GM18909 (cell line): ENCODE results near the gene MGARP.
A peak's percentile ranks its signal among the peaks of the same experiment; 100 is the strongest.
"Not testable (repeated sequence)": the region's sequence is repeated elsewhere in the genome, so short reads cannot be mapped to it uniquely, and the experiment has no call there.

Experiments used
- ATAC-seq: cut with Tn5 transposase; IDR thresholded peaks from one replicate; pipeline ENCODE4 v1.9.1; 2021; ENCODE audit warnings: mild to moderate bottlenecking; ENCODE audit not compliant: unreplicated experiment, poor library complexity

The MGARP gene

GRCh38 chr4:139279760-139280620, at the start of gene MGARP:
Gene MGARP (minus strand): TSS chr4:139280225. CDS start chr4:139280158, 67 bp downstream.
- peak; percentile 54 for ATAC-seq

DNA sequence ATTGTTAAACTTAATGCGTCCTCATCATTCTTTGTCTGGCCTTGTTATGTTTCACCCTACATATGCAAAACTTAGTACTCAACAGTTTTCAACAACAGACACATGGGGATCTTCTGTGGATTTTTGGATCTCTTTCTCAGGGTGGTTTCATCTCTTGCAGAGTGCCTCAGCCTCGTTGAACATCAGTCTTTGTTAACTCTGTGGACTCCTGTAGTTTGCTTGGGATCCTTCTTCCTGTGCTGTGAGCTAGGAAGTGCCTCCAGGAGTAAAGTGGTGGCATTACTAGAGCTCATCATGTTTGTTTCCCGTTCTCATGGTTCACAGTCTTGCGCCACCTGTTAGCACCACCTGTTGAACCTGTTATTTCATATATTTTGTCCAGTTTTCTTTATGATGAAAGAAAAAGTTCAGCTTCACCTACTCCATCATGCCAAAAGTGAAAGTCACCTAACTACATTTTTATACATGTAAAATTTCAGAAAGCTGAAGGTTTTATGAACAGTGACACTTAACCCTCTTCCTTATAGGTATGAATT, 49.7 kb upstream of the MGARP start:
- ATAC-seq: no peak

GRCh38 chr4:139324620-139325019, 44.6 kb upstream of the MGARP start:
- no peak for ATAC-seq

- ATAC-seq: not testable (repeated sequence)
Observed at GRCh38 chr4:139322541-139322940, 42.5 kb upstream of the MGARP start.

DNA sequence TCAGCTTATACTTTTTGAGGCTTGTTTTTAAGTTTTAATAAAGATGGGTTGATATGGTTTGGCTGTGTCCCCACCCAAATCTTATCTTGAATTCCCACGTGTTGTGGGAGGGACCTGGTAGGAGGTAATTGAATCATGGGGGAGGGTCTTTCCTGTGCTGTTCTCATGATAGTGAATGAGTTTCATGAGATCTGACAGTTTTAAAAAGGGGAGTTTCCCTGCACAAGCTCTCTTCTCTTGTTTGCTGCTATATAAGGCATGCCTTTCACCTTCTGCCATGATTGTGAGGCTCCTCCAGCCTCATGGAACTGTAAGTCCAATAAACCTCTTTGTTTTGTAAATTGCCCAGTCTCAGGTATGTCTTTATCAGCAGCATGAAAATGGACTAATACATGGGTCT, 42.0 kb upstream of the MGARP start:
- not testable (repeated sequence) for ATAC-seq

DNA sequence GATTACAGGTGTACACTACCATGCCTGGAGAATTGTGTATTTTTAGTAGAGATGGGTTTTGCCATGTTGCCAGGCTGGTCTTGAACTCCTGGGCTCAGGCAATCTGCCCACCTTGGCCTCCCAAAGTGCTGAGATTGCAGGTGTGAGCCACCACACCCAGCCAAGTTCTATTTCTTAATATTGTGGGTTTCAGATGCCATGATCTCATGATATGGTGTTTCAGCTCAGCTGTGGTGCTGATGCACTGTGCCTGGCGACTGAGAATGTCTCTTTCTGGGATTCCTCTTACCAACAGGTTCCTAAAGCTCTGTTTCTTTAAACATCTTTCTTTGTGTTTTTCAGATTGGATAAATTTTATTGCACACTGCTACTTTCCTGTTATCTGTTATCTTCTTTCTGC, 39.5 kb upstream of the MGARP start:
- ATAC-seq: no peak

- no peak for ATAC-seq
Observed at GRCh38 chr4:139317635-139318034, 37.6 kb upstream of the MGARP start.

DNA sequence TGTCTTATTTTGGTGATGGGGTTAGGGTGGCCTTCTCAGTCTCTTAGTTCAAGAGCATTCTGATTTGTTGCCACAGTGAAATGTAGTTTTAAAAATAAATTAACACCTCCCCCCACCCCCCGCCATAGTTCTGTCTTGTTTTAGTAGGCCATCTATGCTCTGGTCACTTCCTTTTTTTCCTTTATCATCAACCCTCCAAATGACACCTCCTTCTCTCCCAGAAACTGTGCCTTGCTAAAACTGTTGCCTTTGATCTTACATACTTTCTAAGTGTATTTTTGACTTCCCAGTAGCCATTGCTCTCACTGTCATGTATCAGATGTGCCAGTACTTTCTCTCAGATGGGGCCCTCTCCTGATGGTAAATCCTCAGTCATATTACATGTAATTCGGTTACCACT, 36.7 kb upstream of the MGARP start:
- ATAC-seq: no peak

- ATAC-seq: peak; percentile 77
Observed at GRCh38 chr4:139315221-139315675, 35.2 kb upstream of the MGARP start.

- no peak for ATAC-seq
Observed at GRCh38 chr4:139314047-139314800, 34.2 kb upstream of the MGARP start.

GRCh38 chr4:139313414-139313813, 33.4 kb upstream of the MGARP start:
- ATAC-seq: not testable (repeated sequence)

DNA sequence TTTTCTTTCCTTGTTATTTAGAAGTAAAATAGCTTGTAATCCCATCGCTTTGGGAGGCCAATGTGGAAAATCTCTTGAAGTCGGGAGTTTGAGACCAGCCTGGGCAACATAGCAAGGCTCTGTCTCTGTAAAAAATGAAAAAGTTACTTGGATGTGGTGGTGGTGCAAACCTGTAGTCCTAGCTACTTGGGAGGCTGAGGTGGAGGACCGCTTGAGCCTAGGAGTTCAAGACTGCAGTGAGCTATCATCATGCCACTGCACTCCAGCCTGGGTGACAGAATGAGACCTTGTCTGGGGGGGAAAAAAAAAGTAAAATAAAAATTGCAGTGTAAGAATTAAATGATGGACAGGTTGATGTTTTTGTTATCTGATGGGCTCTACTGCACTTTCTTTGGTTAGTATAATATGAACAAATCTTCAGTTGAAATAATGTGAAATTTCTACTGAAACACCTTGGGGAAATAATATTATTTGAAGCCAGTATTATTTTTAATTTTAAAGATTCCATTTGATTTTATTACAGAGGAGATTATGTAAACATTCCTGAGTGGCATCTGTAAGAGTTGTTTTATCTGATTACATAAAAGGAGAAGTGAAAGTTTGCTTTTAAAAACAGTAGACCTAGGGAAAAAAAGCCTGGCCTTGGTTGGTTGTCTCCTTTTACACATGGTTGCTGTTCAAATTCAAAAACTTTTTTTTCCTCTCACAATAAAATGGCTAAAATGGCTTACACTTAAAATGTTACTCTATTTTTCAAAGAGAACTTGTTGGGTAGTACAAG, 32.7 kb upstream of the MGARP start:
- ATAC-seq: no peak

- ATAC-seq: no peak
Observed at GRCh38 chr4:139311909-139312308, 31.9 kb upstream of the MGARP start.

GRCh38 chr4:139304920-139305319, 24.9 kb upstream of the MGARP start:
- ATAC-seq: no peak

DNA sequence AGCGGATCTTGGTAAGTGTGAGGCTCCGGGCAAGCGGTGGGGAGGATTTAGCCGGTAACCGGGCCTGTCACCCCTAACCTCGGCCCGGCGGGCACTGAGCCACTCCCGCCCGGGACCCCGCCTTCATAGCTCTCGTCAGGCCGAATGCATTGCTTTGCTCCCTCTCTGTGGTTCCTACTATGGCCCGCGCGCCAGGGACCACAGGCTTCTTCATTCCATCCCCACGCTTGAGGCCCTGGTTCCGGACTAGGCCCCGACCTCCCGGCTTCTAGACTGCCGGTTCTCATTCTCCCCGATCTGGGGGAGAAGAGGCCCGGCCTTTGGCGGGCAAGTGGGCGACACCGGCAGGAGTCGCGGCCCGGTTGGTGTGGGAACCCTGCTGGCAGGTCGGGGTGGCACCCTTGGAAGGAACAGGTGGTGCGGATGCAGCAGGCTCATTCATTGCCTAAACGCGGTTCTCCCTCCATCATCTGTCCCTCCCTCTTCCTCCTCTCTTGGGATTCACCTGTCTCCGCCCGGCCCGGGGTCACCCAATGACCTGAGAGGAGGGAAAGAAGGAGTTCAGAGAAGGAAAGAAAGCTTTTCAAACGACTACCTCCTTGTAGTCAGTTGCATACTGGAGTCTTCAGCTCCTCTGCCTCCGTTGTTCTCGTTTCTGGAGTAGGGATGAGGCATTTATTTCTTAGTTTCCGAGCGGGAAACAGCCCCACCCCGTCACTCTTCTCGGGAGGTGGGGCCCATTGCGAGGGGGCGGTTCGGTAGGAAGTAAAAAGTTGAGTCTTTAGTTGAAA, 22.0 kb upstream of the MGARP start, which contains the start of gene NDUFC1:
Gene NDUFC1 (minus strand): TSS at position 657 of the 791 bp plus-strand sequence. CDS start 6,679 bp downstream, outside the sequence.
- peak; percentile 49 for ATAC-seq

DNA sequence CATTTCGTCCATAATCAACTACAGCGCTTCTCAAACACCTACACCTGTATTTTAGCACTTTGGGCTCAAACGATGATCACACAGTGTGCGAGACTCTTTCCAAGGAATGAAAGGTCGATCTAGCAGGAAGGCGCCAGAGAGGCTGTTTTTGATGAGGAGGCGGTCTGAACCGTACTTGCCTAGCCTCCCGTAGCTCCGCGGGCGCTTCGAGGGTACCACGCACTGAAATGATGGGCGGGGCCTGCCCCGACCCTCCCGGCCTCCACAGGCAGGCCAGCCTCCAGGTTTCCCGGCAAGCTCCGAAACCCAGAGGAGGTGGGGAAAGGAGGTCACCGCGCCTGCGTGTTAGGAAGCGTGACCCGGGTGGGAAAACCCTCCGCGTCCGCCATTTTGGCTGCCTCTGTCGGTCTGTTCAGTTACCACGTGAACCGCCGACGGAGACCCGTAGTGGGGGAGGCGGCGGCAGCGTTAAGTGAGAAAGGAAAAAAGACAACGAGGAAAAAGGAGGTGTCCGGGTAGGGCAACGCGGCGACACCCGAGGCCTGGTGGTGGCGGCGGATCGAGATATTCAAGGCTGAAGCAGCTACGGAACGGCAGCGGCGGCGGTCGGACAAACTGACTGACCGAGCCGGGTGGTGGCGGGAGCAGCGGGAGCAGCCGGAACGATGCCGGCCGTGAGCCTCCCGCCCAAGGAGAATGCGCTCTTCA, 21.2 kb upstream of the MGARP start, which contains the start of gene NAA15:
Gene NAA15 (plus strand): TSS at position 393 of the 708 bp plus-strand sequence. CDS start 273 bp downstream, at position 666.
- peak; percentile 88 for ATAC-seq

- peak; percentile 8 for ATAC-seq
Observed at GRCh38 chr4:139300431-139301112, 20.5 kb upstream of the MGARP start.

DNA sequence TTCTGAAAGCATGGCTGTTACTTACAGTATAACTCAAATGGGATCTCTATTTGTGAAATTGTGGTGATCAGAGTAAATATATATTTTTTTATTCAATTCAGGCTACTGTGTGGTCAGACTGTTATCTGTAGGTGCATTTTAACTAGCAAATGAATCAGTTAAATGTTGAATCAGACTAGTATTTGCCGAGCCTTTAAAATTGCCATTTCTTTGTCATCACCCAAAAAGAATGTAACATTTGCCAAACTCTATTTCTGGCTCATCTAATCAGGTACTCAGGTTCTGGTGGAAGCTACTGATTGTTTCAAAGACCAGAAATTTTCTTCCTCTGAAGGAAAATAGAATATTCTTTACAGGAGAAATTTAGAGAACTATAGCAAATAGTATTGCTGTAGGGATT, 19.5 kb upstream of the MGARP start:
- ATAC-seq: no peak
